ENCODE measurements around the gene YIPF5. TPM values are rescaled to one million over a fixed set of nuclear protein-coding genes. Genes with fewer than 3 reads are reported as not detected.
A peak's percentile ranks its signal among the peaks of the same experiment; 100 is the strongest.

The YIPF5 gene
- total and polyA plus RNA-seq, 4 donors = 10.6 to 51.9 (median 34.1) TPM

DNA sequence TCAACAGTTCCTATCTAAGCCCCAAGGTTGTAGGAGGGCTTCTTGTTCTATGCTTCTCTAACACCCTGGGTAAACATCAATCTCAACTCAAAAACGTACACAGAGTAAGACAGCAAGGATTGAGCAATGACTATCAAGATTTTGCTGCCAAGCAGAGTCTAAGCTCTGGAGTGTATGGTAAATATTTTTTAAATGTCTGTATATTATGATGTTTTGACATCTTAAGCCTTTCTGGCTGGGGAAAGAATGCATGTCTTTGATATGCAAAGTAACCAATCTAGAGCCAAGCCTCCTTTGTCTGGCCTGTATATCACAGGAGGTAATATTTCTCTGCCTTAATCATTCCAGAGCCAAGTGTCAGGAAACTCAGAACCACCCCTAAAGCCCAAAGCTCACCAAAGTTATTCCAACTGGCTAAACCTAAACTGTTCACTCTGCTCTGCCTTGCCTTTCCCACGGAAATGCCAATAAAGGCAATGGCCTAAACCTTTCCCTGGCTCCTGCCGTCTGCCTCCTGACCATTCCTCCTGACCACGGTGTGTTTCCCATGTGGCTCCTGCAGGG is 45.2 kb downstream of the YIPF5 start:
- TF ChIP-seq CTCF (IDR thresholded peaks at IDR 0.05; ENCODE audit: control extremely low read depth, extremely low read depth) = no peak
- WGBS, 2 donors = 62 to 75% methylated on average over 4 of the region's 4 CpGs
- ATAC-seq (ENCODE audit: insufficient read depth, low FRiP score) = peak; percentile 47

GRCh38 chr5:144122641-144123040 is 47.8 kb downstream of the YIPF5 start:
- Histone ChIP-seq H3K9ac (ENCODE audit: insufficient read depth in 1 of 2, low read length in 2 of 2) (no peak overlapping the region), H3K36me3 (ENCODE audit: control insufficient read depth in 4 of 4, insufficient read depth in 4 of 4, low read length in 4 of 4) (no peaks in the 10 kb centered on the region), H3K9me3 (ENCODE audit: control insufficient read depth in 4 of 4, insufficient read depth in 3 of 4, low read length in 3 of 4) (peaks cover 0 to 3% (median under 1%) of the 10 kb centered on the region in 4 donors), H3K27ac (ENCODE audit: low read depth in 1 of 2, low read length in 1 of 2) (no peak overlapping the region), H3K27me3 (ENCODE audit: control insufficient read depth in 3 of 3, insufficient read depth in 3 of 3, low read length in 2 of 3) (no peaks in the 10 kb centered on the region), H3K4me3 (no peak overlapping the region), H3K4me1 (ENCODE audit: control insufficient read depth in 5 of 5, insufficient read depth in 5 of 5, low read length in 5 of 5) (peaks cover 0 to 10% (median 0%) of the 10 kb centered on the region in 5 donors)
- ATAC-seq (ENCODE audit: insufficient read depth, low FRiP score) (no peak), DNase-seq (no peak)
- no peak for TF ChIP-seq CTCF (IDR thresholded peaks at IDR 0.05; ENCODE audit: control extremely low read depth, extremely low read depth)
- 82 to 92% methylated on average over 3 of the region's 3 CpGs for WGBS, 2 donors

More for the DNA sequence above, 45.2 kb downstream of the YIPF5 start:
- peak in 2 of 3 donors; percentile 41 to 42 for DNase-seq
- no peak overlapping the region for H3K9ac ChIP-seq (ENCODE audit: insufficient read depth in 1 of 2, low read length in 2 of 2)
- no peaks in the 10 kb centered on the region for H3K36me3 ChIP-seq (ENCODE audit: control insufficient read depth in 4 of 4, insufficient read depth in 4 of 4, low read length in 4 of 4)
- no peak overlapping the region for H3K27ac ChIP-seq (ENCODE audit: low read depth in 1 of 2, low read length in 1 of 2)
- no peak overlapping the region for H3K4me3 ChIP-seq
- H3K27me3 ChIP-seq (ENCODE audit: control insufficient read depth in 3 of 3, insufficient read depth in 3 of 3, low read length in 2 of 3) = no peaks in the 10 kb centered on the region
- H3K9me3 ChIP-seq (ENCODE audit: control insufficient read depth in 4 of 4, insufficient read depth in 3 of 4, low read length in 3 of 4) = no peaks in the 10 kb centered on the region
- peaks cover 0 to 10% (median 0%) of the 10 kb centered on the region in 5 donors for H3K4me1 ChIP-seq (ENCODE audit: control insufficient read depth in 5 of 5, insufficient read depth in 5 of 5, low read length in 5 of 5)

DNA sequence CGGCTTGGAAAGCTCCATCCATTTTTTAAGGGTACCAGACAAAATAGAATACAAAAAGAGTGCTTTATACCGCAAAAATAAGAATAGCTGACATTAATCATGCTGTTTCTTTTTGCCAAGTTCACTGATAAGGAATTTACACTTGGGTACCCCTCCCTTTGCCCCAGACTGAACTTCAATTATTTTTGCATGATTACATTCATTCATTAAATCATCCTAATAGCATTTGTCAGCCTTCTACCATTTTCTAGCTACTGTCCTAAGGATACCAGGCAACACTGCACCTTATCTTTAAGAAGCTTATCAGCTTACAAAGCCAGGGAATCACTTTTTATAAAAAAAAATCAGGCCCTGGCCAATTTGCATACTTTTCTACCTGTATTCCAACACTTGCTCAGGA is 48.4 kb downstream of the YIPF5 start:
- TF ChIP-seq CTCF (IDR thresholded peaks at IDR 0.05; ENCODE audit: control extremely low read depth, extremely low read depth) = no peak
- Histone ChIP-seq H3K36me3 (ENCODE audit: control insufficient read depth in 4 of 4, insufficient read depth in 4 of 4, low read length in 4 of 4) (no peaks in the 10 kb centered on the region), H3K27me3 (ENCODE audit: control insufficient read depth in 3 of 3, insufficient read depth in 3 of 3, low read length in 2 of 3) (no peaks in the 10 kb centered on the region), H3K4me3 (no peak overlapping the region), H3K27ac (ENCODE audit: low read depth in 1 of 2, low read length in 1 of 2) (no peak overlapping the region), H3K4me1 (ENCODE audit: control insufficient read depth in 5 of 5, insufficient read depth in 5 of 5, low read length in 5 of 5) (peaks cover 0 to 12% (median 0%) of the 10 kb centered on the region in 5 donors), H3K9ac (ENCODE audit: insufficient read depth in 1 of 2, low read length in 2 of 2) (no peak overlapping the region), H3K9me3 (ENCODE audit: control insufficient read depth in 4 of 4, insufficient read depth in 3 of 4, low read length in 3 of 4) (peaks cover 0 to 3% (median under 1%) of the 10 kb centered on the region in 4 donors)
- no peak for DNase-seq
- no peak for ATAC-seq (ENCODE audit: insufficient read depth, low FRiP score)
- WGBS, 2 donors = 69 to 84% methylated on average over 2 of the region's 2 CpGs

GRCh38 chr5:144121577-144121976 is 48.9 kb downstream of the YIPF5 start:
- peaks cover 0 to 3% (median under 1%) of the 10 kb centered on the region in 4 donors for H3K9me3 ChIP-seq (ENCODE audit: control insufficient read depth in 4 of 4, insufficient read depth in 3 of 4, low read length in 3 of 4)
- ATAC-seq (ENCODE audit: insufficient read depth, low FRiP score) (no peak), DNase-seq (no peak)
- H3K4me3 ChIP-seq = no peak overlapping the region
- no peak overlapping the region for H3K9ac ChIP-seq (ENCODE audit: insufficient read depth in 1 of 2, low read length in 2 of 2)
- peaks cover 0 to 13% (median 0%) of the 10 kb centered on the region in 5 donors for H3K4me1 ChIP-seq (ENCODE audit: control insufficient read depth in 5 of 5, insufficient read depth in 5 of 5, low read length in 5 of 5)
- H3K27ac ChIP-seq (ENCODE audit: low read depth in 1 of 2, low read length in 1 of 2) = no peak overlapping the region
- WGBS, 2 donors = 98 to 100% methylated on average over 1 of the region's 1 CpG
- no peak for TF ChIP-seq CTCF (IDR thresholded peaks at IDR 0.05; ENCODE audit: control extremely low read depth, extremely low read depth)
- no peaks in the 10 kb centered on the region for H3K36me3 ChIP-seq (ENCODE audit: control insufficient read depth in 4 of 4, insufficient read depth in 4 of 4, low read length in 4 of 4)
- no peaks in the 10 kb centered on the region for H3K27me3 ChIP-seq (ENCODE audit: control insufficient read depth in 3 of 3, insufficient read depth in 3 of 3, low read length in 2 of 3)
